ENCODE measurements around the gene FOXD2.

FOXD2 gene

DNA sequence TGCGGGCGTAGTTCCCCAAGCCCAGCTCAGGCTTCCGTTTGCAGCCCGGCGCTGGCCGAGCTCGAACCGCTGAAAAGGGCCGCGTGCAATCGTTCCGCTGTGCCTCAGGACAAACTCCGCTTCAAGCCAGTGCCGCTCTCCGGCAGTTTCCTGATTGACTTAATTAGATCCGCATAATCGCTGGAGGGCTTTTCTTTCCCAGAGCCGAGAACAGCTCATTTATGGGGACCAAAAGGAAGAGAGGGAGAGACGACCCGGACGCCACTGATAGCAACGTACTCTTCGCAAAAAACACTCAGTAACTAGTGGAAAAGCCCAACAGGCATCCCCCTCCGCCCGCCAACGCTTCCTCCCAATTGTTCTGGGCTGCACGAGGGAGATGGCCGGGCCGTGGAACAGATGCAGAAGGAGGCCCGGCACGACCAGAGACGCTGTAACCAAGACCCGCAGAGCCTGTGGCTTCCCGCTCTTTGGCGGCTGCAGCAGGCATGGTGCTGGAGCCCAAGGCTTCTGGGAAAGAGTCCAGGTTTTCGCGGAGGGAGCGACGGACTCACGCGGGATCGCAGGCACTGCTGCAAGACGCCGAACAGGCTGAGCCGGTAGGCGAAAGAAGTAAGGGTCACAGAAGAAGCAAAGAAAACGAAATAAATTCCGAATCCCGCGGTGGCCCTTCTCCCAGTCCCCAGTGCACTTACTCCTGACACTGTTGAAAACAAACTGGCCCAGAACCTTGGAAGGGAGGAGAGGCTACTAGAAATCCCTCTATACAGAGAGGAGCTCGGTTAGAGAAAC lies 3.6 kb upstream of the FOXD2 start:
- peaks cover 15% of the 10 kb centered on the region for H3K4me1 ChIP-seq (ENCODE audit: control insufficient read depth, insufficient read depth, low read length, poor library complexity, severe bottlenecking)
- no peaks in the 10 kb centered on the region for H3K9me3 ChIP-seq (ENCODE audit: control insufficient read depth, low read length)
- H3K36me3 ChIP-seq (ENCODE audit: control insufficient read depth, insufficient read depth, low read length) = no peaks in the 10 kb centered on the region
- H3K4me3 ChIP-seq (ENCODE audit: extremely low read depth, insufficient read depth, low read length, poor library complexity, severe bottlenecking) = peak overlapping the region; percentile 14
- H3K27ac ChIP-seq (ENCODE audit: low read depth, low read length, severe bottlenecking) = no peak overlapping the region
- 1 to 2% methylated on average over 40 to 44 of the region's 51 CpGs for WGBS, 2 experiments (ENCODE audit: insufficient coverage in 2 of 2)

DNA sequence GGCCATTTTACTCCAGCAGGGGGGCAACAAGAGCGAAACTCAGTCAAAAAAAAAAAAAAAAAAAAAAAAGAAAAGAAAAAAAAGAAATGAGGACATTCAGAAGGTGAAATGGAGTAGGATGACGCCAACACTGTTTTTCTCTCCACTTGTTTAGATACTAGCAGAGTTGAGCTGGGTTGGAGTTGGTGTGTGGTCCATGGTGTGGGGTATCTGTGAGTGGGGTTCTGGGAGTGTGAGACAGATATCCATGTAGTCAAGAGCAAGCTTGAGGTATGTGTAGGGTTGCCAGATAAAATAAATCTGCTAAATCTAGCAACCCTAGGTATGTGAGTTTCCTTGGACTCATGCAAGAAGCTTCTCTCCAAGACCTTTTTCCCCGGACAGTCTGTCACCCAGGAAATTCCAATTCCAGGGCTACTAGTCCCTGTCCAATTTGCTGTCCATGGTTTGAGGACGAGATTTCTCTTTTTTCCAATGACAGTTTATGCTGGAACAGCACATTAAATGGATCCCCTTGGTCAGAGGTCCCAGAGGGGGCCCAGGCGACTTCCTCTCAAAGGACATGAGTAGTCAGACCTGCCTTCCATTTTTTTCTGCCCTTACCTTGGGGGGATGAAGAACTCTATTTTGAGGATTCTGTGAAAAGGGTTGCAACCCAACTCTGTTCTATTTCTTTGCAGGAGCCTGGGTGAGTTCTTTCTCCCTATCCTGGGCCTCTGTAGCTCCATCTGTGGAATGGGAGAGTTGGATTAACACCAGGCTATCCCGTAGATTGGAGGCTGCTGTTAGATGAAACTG lies 2.1 kb upstream of the FOXD2 start:
- H3K9me3 ChIP-seq (ENCODE audit: control insufficient read depth, low read length) = no peaks in the 10 kb centered on the region
- no peak overlapping the region for H3K4me3 ChIP-seq (ENCODE audit: extremely low read depth, insufficient read depth, low read length, poor library complexity, severe bottlenecking)
- H3K4me1 ChIP-seq (ENCODE audit: control insufficient read depth, insufficient read depth, low read length, poor library complexity, severe bottlenecking) = peaks cover 15% of the 10 kb centered on the region
- no peaks in the 10 kb centered on the region for H3K36me3 ChIP-seq (ENCODE audit: control insufficient read depth, insufficient read depth, low read length)
- 52 to 58% methylated on average over 4 of the region's 6 CpGs for WGBS, 2 experiments (ENCODE audit: insufficient coverage in 2 of 2)
- no peak overlapping the region for H3K27ac ChIP-seq (ENCODE audit: low read depth, low read length, severe bottlenecking)

DNA sequence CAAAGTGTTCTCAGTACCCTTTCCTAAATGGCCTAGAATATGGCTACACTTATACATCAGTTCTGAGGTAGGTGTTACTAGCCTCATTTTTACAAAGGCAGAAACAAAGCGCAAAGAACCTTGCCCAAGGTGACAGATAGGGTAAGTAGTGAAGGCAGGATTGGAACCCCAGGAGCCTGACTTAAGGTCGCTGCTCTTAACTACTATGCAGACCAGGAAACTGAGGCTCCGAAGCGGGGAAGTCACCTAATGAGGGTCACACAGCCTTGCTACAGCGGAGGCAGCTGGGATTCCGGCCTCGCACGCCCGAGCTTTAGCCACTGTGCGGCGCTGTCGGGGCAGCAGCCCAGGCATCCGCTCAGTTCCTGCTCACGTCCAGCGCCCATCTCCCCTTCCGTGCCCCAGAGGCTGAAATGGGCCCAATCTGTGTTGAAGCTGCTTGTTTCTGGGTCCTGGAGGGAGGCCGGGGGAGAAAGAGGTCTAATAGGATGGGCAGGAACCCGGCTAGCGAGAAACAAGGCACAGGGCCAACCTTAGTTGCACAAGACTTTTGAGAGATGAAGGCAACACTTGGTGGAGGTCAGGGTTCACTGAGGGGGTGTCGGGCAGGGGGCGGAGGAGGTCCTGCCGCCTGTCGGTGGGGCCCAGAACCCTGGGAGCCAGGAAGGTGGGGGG lies 1.4 kb upstream of the FOXD2 start:
- peak overlapping the region; percentile 49 for H3K4me3 ChIP-seq (ENCODE audit: extremely low read depth, insufficient read depth, low read length, poor library complexity, severe bottlenecking)
- WGBS, 2 experiments (ENCODE audit: insufficient coverage in 2 of 2) = 1 to 5% methylated on average over 16 to 22 of the region's 23 CpGs

DNA sequence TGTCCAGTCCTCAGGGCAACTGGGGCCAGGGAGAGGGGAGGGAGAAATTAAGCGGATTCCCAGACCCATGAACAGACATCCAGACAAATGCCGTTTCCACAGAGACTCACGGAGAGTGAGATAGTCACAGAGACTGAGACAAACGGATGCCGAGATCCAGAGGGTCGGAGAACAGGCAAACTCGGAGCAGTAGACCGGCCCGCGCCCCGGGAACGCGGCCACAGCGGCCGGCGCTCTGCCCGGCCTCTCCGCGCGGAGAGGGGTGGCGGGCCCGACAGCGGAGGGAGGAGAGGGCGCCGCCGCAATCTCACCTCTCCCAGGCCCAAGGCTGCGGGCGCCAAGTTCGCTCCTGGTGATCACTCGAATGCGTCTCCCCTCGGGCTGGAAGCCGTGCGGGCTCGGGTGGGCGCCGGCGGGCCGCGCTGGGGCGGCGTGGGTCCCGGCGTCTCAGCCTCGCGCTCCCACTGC lies 831 bp upstream of the FOXD2 start:
- H3K36me3 ChIP-seq (ENCODE audit: control insufficient read depth, insufficient read depth, low read length) = no peaks in the 10 kb centered on the region
- H3K4me1 ChIP-seq (ENCODE audit: control insufficient read depth, insufficient read depth, low read length, poor library complexity, severe bottlenecking) = peaks cover 8% of the 10 kb centered on the region
- no peaks in the 10 kb centered on the region for H3K9me3 ChIP-seq (ENCODE audit: control insufficient read depth, low read length)
- WGBS, 2 experiments (ENCODE audit: insufficient coverage in 2 of 2) = 1% methylated on average over 40 to 45 of the region's 46 CpGs
- no peak overlapping the region for H3K27ac ChIP-seq (ENCODE audit: low read depth, low read length, severe bottlenecking)
- H3K4me3 ChIP-seq (ENCODE audit: extremely low read depth, insufficient read depth, low read length, poor library complexity, severe bottlenecking) = peak overlapping the region; percentile 49

More for the DNA sequence above, 1.4 kb upstream of the FOXD2 start:
- H3K36me3 ChIP-seq (ENCODE audit: control insufficient read depth, insufficient read depth, low read length) = no peaks in the 10 kb centered on the region
- no peaks in the 10 kb centered on the region for H3K9me3 ChIP-seq (ENCODE audit: control insufficient read depth, low read length)
- H3K27ac ChIP-seq (ENCODE audit: low read depth, low read length, severe bottlenecking) = no peak overlapping the region
- H3K4me1 ChIP-seq (ENCODE audit: control insufficient read depth, insufficient read depth, low read length, poor library complexity, severe bottlenecking) = peaks cover 13% of the 10 kb centered on the region

DNA sequence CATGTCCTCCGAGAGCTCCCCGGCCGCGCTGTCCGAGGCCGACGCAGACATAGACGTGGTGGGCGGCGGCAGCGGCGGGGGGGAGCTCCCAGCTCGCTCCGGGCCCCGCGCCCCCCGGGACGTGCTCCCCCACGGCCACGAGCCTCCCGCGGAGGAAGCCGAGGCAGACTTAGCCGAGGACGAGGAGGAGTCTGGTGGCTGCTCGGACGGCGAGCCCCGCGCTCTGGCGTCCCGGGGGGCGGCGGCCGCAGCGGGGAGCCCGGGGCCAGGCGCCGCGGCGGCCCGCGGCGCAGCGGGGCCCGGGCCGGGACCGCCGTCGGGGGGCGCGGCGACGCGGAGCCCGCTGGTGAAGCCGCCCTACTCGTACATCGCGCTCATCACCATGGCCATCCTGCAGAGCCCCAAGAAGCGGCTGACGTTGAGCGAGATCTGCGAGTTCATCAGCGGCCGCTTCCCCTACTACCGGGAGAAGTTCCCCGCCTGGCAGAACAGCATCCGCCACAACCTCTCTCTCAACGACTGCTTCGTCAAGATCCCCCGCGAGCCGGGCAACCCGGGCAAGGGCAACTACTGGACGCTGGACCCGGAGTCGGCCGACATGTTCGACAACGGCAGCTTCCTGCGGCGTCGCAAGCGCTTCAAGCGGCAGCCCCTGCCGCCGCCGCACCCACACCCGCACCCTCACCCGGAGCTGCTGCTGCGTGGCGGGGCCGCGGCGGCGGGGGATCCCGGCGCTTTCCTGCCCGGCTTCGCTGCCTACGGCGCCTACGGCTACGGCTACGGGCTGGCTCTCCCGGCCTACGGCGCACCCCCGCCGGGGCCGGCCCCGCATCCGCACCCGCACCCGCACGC lies 547 bp downstream of the FOXD2 start:
- Histone ChIP-seq H3K36me3 (ENCODE audit: control insufficient read depth, insufficient read depth, low read length) (no peaks in the 10 kb centered on the region), H3K27ac (ENCODE audit: low read depth, low read length, severe bottlenecking) (no peak overlapping the region), H3K9me3 (ENCODE audit: control insufficient read depth, low read length) (no peaks in the 10 kb centered on the region), H3K4me1 (ENCODE audit: control insufficient read depth, insufficient read depth, low read length, poor library complexity, severe bottlenecking) (no peaks in the 10 kb centered on the region), H3K4me3 (ENCODE audit: extremely low read depth, insufficient read depth, low read length, poor library complexity, severe bottlenecking) (peak overlapping the region; percentile 49)
- 1 to 2% methylated on average over 86 to 105 of the region's 117 CpGs for WGBS, 2 experiments (ENCODE audit: insufficient coverage in 2 of 2)

DNA sequence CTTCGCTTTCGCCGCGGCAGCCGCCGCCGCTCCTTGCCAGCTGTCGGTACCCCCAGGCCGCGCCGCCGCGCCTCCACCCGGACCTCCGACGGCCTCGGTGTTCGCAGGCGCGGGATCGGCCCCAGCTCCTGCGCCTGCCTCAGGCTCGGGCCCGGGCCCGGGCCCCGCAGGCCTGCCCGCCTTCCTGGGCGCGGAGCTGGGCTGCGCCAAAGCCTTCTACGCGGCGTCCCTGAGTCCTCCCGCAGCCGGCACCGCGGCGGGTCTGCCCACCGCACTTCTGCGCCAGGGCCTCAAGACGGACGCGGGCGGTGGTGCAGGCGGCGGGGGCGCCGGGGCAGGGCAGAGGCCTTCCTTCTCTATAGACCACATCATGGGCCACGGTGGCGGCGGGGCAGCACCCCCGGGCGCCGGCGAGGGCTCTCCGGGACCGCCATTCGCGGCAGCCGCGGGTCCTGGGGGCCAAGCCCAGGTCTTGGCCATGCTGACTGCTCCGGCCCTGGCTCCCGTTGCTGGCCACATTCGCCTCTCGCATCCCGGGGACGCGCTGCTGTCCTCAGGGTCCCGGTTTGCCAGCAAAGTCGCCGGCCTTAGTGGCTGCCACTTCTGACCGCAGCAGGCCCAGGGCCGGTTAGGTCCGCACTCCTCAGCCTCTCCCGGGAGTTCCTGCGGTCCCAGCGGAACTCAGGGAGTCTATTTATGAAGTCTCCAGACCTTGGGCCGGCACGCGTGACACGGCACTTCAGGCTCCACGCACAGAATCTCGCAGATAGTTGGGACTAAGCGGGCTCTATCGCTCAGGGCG lies 1.4 kb downstream of the FOXD2 start:
- Histone ChIP-seq H3K4me3 (ENCODE audit: extremely low read depth, insufficient read depth, low read length, poor library complexity, severe bottlenecking) (no peak overlapping the region), H3K36me3 (ENCODE audit: control insufficient read depth, insufficient read depth, low read length) (no peaks in the 10 kb centered on the region), H3K9me3 (ENCODE audit: control insufficient read depth, low read length) (no peaks in the 10 kb centered on the region), H3K4me1 (ENCODE audit: control insufficient read depth, insufficient read depth, low read length, poor library complexity, severe bottlenecking) (peaks cover 6% of the 10 kb centered on the region), H3K27ac (ENCODE audit: low read depth, low read length, severe bottlenecking) (no peak overlapping the region)
- WGBS, 2 experiments (ENCODE audit: insufficient coverage in 2 of 2) = 1 to 2% methylated on average over 70 to 79 of the region's 86 CpGs

DNA sequence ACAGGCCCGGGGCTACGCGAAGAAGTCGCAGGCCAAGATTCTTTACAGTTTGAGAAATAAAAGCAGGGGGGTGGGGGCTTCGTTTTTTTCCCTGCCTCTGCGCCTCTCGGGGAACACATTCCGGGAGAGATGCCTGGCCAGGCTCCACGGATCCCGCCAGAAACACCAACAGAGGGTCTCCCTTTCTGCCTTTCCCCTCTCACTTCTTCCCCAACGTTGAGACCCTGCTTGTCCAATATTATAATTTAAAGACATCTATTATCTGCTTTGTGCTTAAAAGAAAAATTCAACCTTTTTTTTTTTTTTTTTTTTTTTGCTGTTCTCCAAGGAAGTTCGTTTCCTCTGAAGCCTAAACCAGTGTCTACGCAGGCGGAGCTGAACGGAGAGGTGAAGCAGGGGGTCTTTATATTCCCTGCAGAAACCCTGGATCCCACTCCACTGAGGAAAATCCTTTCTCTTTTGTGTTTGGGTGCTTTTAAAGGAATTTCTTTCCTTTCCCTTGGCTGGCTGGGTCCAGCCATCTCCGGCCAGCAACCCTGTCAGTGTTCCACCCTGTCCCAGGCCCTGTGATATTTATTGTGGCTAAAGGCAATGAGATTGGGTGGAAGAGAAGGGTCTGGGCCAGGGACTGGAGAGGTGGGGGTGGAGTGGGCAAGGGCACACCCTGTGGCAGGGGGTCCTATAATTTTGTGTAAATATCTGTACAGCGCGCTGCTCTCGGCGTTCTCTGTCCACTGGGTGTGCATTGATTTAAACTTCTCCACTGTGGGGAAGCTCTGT lies 2.2 kb downstream of the FOXD2 start:
- 14 to 27% methylated on average over 5 to 9 of the region's 20 CpGs for WGBS, 2 experiments (ENCODE audit: insufficient coverage in 2 of 2)
- H3K4me3 ChIP-seq (ENCODE audit: extremely low read depth, insufficient read depth, low read length, poor library complexity, severe bottlenecking) = no peak overlapping the region
- H3K36me3 ChIP-seq (ENCODE audit: control insufficient read depth, insufficient read depth, low read length) = no peaks in the 10 kb centered on the region
- H3K9me3 ChIP-seq (ENCODE audit: control insufficient read depth, low read length) = no peaks in the 10 kb centered on the region
- peaks cover 10% of the 10 kb centered on the region for H3K4me1 ChIP-seq (ENCODE audit: control insufficient read depth, insufficient read depth, low read length, poor library complexity, severe bottlenecking)
- no peak overlapping the region for H3K27ac ChIP-seq (ENCODE audit: low read depth, low read length, severe bottlenecking)

DNA sequence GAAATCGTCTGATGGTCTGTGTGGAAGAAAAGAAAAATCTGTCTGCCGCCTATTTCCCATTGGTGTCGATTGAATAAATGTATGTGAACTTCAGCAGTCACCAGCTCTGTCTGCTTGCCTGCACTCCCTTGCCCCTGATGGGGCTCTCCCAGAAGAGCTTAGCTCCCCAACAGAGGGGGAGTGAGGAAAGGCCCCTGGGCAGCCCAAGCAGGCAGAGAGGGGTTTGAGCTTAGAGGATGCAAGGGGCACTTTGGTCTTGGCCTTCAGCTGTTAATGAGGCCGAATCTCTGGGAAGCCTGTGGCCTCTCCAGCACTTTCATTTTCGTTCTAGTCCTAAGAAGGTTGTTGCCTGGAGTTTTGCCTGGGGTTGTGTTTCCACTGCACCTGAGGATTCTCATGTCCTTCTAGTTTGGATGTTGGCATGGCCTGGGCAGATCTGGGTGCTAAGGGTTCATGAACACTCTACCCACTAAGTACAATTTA lies 2.8 kb downstream of the FOXD2 start:
- Histone ChIP-seq H3K36me3 (ENCODE audit: control insufficient read depth, insufficient read depth, low read length) (no peaks in the 10 kb centered on the region), H3K9me3 (ENCODE audit: control insufficient read depth, low read length) (no peaks in the 10 kb centered on the region), H3K4me3 (ENCODE audit: extremely low read depth, insufficient read depth, low read length, poor library complexity, severe bottlenecking) (no peak overlapping the region), H3K4me1 (ENCODE audit: control insufficient read depth, insufficient read depth, low read length, poor library complexity, severe bottlenecking) (peaks cover 10% of the 10 kb centered on the region), H3K27ac (ENCODE audit: low read depth, low read length, severe bottlenecking) (no peak overlapping the region)
- 8 to 22% methylated on average over 4 to 5 of the region's 5 CpGs for WGBS, 2 experiments (ENCODE audit: insufficient coverage in 2 of 2)

DNA sequence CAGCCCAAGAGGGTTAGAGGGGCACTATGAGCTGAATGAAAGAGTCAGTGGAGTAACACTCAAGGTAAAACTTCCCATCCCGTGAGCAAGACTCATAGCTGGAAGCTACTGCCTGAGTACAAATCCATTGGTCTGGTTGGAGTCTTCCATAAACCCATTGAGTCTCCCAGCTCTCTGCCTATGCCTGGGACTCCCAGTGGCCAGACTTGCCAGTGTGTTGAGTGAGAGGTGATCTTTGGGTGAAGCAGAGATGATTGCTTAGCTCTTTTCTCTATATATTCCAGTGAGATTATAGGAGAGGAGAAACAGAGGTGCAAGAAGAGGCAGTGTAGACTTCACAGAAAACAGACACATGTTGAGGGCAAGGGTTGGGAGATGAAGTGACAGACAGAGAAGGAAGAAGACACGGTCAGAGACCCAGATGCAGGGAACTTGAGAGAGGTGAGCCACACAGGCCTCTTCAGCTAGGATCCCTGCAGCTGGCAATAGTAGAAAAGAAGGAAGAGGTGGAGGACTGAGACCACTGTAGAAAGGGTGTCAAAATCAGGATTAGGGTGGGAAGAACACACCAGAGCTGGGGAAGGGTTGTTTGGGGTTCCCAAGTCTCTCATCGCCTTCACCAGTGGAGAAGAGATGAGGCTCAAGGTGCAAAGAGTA lies 3.7 kb downstream of the FOXD2 start:
- Histone ChIP-seq H3K36me3 (ENCODE audit: control insufficient read depth, insufficient read depth, low read length) (no peaks in the 10 kb centered on the region), H3K9me3 (ENCODE audit: control insufficient read depth, low read length) (no peaks in the 10 kb centered on the region), H3K4me1 (ENCODE audit: control insufficient read depth, insufficient read depth, low read length, poor library complexity, severe bottlenecking) (peaks cover 10% of the 10 kb centered on the region), H3K27ac (ENCODE audit: low read depth, low read length, severe bottlenecking) (no peak overlapping the region), H3K4me3 (ENCODE audit: extremely low read depth, insufficient read depth, low read length, poor library complexity, severe bottlenecking) (no peak overlapping the region)
- 45 to 65% methylated on average over 3 of the region's 3 CpGs for WGBS, 2 experiments (ENCODE audit: insufficient coverage in 2 of 2)

All from mesodermal cell (in vitro differentiated cells).